SU-DHL-6 (cell line): Measurements from ENCODE around the gene TMEM120A.

Source experiments
- H2AFZ ChIP-seq: fragments of 200-600 bp; sonication (generic); 2 replicates; pipeline ENCODE4 v1.6.1; 2014; ENCODE audit warnings: low read depth, mild to moderate bottlenecking, moderate library complexity, mixed read lengths, antibody characterized with exemption, low read length; ENCODE audit not compliant: severe bottlenecking
- H3F3A ChIP-seq: fragments of 200-600 bp; shearing (Covaris generic); 2 replicates; pipeline ENCODE4 v1.6.0; 2016; ENCODE audit warnings: antibody characterized with exemption, mild to moderate bottlenecking; ENCODE audit not compliant: insufficient read depth
- H3K27ac ChIP-seq: fragments of 200-600 bp; sonication (generic); 2 replicates; pipeline ENCODE4 v1.5.1; 2016; ENCODE audit warnings: low read depth, mild to moderate bottlenecking, low read length, moderate library complexity, mixed read lengths
- H3K27me3 ChIP-seq: fragments of 200-600 bp; sonication (generic), shearing (Covaris generic); 2 replicates; pipeline ENCODE4 v1.6.0; 2014; ENCODE audit warnings: mild to moderate bottlenecking, low read length
- H3K36me3 ChIP-seq: fragments of 200-600 bp; sonication (generic); 2 replicates; pipeline ENCODE4 v1.6.1; 2014; ENCODE audit warnings: mild to moderate bottlenecking, low read length, mixed read lengths
- H3K4me2 ChIP-seq: fragments of 300-600, 200-600 bp; shearing (Covaris generic), sonication (generic); 2 replicates; pipeline ENCODE4 v1.6.0; 2014; ENCODE audit warnings: low read length, low read depth, mild to moderate bottlenecking; ENCODE audit not compliant: poor library complexity, severe bottlenecking
- H3K4me3 ChIP-seq: fragments of 200-600 bp; sonication (generic); 2 replicates; pipeline ENCODE4 v1.5.1; 2014; ENCODE audit warnings: antibody characterized with exemption, low read length, mild to moderate bottlenecking, mixed read lengths; ENCODE audit not compliant: insufficient read depth, poor library complexity, severe bottlenecking
- H3K79me2 ChIP-seq: fragments of 200-600 bp; sonication (generic); 2 replicates; pipeline ENCODE4 v1.6.1; 2014; ENCODE audit warnings: mild to moderate bottlenecking, low read length, moderate library complexity; ENCODE audit not compliant: insufficient read depth
- H3K9ac ChIP-seq: fragments of 200-600 bp; sonication (generic); 2 replicates; pipeline ENCODE4 v1.7.0; 2014; ENCODE audit warnings: mild to moderate bottlenecking, low read length
- H3K9me2 ChIP-seq: fragments of 200-600 bp; sonication (generic); replicated peaks from 2 replicates; pipeline ENCODE4 v1.6.1; 2014; ENCODE audit warnings: low read length; ENCODE audit not compliant: insufficient read depth
- H3K9me3 ChIP-seq: fragments of 200-600 bp; sonication (generic); 2 replicates; pipeline ENCODE4 v1.6.1; 2014; ENCODE audit warnings: low read length, mixed read lengths; ENCODE audit not compliant: insufficient read depth
- H4K20me1 ChIP-seq: fragments of 200-600 bp; sonication (generic); 2 replicates; pipeline ENCODE4 v1.6.1; 2014; ENCODE audit warnings: low read depth, mild to moderate bottlenecking, antibody characterized with exemption, low read length, moderate library complexity, mixed read lengths
- EZH2phosphoT487 ChIP-seq: fragments of 200-600 bp; sonication (generic), shearing (Covaris generic); conservative IDR thresholded peaks from 2 replicates; pipeline ENCODE4 v1.6.1; 2018; ENCODE audit warnings: mild to moderate bottlenecking, antibody characterized with exemption, low read length, moderate library complexity, mixed read lengths
- TF ChIP-seq, protein P1 (sequence below): fragments of 200-600 bp; sonication (generic); IDR thresholded peaks from one replicate; pipeline ENCODE4 v1.5.1; 2017; ENCODE audit warnings: antibody characterized with exemption, mild to moderate bottlenecking, low read length, moderate library complexity; ENCODE audit not compliant: insufficient read depth, poor library complexity, severe bottlenecking

Gene TMEM120A

DNA sequence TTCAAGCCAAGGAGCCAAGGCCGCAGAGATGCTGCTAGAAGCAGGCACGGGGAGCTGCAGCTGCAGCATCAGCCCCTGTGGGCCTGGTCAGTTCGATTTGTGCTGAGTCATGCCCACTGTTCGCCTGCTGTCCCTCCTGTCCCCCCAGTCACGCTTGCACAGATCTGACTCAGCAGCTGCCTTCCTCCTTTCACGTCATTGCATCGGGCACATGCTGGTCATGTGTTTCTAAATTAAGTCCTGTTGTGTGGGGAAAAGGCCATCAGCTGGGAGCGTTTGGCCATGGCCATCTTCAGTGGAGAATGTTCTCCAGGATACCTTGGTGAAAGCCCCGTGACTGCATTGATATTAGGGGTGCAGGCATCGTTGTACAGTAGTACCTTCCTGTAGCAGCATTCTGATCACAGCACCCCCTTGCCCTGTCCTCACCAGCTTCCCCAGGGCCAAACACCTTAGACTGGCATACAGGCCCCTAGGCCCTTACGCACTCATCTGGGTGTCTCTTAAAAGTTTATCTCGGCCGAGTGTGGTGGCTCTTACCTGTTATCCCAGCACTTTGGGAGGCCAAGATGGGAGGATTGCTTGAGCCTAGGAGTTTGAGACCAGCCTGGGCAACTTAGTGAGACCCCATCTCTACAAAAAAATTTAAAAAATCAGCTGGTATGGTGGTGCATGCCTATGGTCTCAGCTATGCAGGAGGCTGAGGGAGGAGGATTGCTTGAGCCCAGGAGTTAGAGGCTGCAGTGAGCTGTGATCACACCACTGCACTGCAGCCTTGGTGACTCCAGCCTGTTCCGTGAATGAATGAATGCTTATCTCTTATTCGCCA, 56.2 kb downstream of the TMEM120A start:
- TF ChIP-seq, protein P1, sequence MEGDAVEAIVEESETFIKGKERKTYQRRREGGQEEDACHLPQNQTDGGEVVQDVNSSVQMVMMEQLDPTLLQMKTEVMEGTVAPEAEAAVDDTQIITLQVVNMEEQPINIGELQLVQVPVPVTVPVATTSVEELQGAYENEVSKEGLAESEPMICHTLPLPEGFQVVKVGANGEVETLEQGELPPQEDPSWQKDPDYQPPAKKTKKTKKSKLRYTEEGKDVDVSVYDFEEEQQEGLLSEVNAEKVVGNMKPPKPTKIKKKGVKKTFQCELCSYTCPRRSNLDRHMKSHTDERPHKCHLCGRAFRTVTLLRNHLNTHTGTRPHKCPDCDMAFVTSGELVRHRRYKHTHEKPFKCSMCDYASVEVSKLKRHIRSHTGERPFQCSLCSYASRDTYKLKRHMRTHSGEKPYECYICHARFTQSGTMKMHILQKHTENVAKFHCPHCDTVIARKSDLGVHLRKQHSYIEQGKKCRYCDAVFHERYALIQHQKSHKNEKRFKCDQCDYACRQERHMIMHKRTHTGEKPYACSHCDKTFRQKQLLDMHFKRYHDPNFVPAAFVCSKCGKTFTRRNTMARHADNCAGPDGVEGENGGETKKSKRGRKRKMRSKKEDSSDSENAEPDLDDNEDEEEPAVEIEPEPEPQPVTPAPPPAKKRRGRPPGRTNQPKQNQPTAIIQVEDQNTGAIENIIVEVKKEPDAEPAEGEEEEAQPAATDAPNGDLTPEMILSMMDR = no peak
- TF ChIP-seq EZH2phosphoT487 = no peak
- H3K27me3 ChIP-seq = no peaks in the 10 kb centered on the region

More for the DNA sequence above, 56.2 kb downstream of the TMEM120A start:
- no peaks in the 10 kb centered on the region for H4K20me1 ChIP-seq
- H3K9ac ChIP-seq = no peak overlapping the region
- H3K9me3 ChIP-seq = no peaks in the 10 kb centered on the region
- H3K27ac ChIP-seq = no peak overlapping the region
- no peaks in the 10 kb centered on the region for H3K36me3 ChIP-seq
- H3K9me2 ChIP-seq = no peaks in the 10 kb centered on the region
- no peak overlapping the region for H3K4me3 ChIP-seq
- no peak overlapping the region for H3K4me2 ChIP-seq
- no peaks in the 10 kb centered on the region for H3K79me2 ChIP-seq
- H3F3A ChIP-seq = no peaks in the 10 kb centered on the region
- H2AFZ ChIP-seq = no peak overlapping the region
